Measurements from ENCODE around the gene XAB2. TPM values are rescaled to one million over a fixed set of nuclear protein-coding genes. Genes with fewer than 3 reads are reported as not detected.

Gene XAB2
- total RNA-seq, 1 donor from 2014 or later, result 32.8 TPM

DNA sequence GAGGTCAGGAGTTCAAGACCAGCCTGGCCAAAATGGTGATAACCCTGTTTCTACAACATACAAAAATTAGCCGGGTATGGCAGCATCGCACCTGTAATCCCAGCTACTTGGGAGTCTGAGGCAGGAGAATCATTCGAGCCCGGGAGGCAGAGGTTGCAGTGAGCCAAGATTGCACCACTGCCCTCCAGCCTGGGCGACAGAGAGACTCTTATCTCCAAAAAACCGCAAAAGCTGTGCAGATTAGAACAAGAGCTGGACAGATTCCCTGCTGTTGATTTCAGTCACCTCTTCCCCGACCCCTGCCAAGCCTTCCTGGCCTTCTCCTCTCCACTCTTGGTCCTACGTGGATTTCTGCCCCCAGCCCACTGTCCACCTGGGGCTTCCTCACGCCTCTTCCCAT is 25.4 kb downstream of the XAB2 start:
- no peaks in the 10 kb centered on the region for H3K4me1 Mint-ChIP-seq (ENCODE audit: low read depth, unreplicated experiment)

DNA sequence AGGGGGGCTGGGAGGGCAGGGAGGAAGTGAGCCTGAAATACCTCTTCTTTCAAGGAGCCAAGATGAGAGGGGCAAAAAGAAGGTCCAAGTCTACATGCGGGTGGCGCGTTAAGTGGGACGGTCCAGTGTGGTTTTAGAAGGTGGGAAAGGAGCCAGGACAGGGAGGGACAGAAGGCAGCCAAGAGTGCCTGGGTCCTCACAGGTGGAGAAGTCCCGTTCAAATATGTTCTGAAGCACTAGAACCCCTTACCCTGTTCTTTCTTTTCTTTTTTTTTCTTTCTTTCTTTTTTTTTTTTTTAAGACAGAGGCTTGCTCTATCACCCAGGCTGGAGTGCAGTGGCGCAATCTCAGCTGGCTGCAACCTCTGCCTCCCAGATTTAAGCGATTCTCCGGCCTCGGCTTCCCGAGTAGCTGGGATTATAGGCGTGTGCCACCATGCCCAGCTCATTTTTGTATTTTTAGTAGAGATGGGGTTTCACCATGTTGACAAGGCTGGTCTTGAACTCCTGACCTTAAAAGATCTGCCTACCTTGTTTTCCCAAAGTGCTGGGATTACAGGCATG is 26.3 kb downstream of the XAB2 start:
- no peaks in the 10 kb centered on the region for H3K36me3 Mint-ChIP-seq (ENCODE audit: unreplicated experiment)
- TF ChIP-seq, protein P1, sequence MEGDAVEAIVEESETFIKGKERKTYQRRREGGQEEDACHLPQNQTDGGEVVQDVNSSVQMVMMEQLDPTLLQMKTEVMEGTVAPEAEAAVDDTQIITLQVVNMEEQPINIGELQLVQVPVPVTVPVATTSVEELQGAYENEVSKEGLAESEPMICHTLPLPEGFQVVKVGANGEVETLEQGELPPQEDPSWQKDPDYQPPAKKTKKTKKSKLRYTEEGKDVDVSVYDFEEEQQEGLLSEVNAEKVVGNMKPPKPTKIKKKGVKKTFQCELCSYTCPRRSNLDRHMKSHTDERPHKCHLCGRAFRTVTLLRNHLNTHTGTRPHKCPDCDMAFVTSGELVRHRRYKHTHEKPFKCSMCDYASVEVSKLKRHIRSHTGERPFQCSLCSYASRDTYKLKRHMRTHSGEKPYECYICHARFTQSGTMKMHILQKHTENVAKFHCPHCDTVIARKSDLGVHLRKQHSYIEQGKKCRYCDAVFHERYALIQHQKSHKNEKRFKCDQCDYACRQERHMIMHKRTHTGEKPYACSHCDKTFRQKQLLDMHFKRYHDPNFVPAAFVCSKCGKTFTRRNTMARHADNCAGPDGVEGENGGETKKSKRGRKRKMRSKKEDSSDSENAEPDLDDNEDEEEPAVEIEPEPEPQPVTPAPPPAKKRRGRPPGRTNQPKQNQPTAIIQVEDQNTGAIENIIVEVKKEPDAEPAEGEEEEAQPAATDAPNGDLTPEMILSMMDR (IDR thresholded peaks at IDR 0.05; ENCODE audit: partially characterized antibody, unreplicated experiment), result no peak
- no peak overlapping the region for H3K27ac Mint-ChIP-seq (ENCODE audit: unreplicated experiment)
- H3K4me3 Mint-ChIP-seq (ENCODE audit: unreplicated experiment), result no peak overlapping the region
- DNase-seq, result no peak
- peaks cover 4% of the 10 kb centered on the region for H3K9me3 Mint-ChIP-seq (ENCODE audit: unreplicated experiment)
- H3K4me1 Mint-ChIP-seq (ENCODE audit: low read depth, unreplicated experiment), result peaks cover under 1% of the 10 kb centered on the region
- peaks cover 10% of the 10 kb centered on the region for H3K27me3 Mint-ChIP-seq (ENCODE audit: unreplicated experiment)

More for the DNA sequence above, 25.4 kb downstream of the XAB2 start:
- DNase-seq, result no peak
- H3K9me3 Mint-ChIP-seq (ENCODE audit: unreplicated experiment), result peaks cover 4% of the 10 kb centered on the region
- H3K27me3 Mint-ChIP-seq (ENCODE audit: unreplicated experiment), result peaks cover 13% of the 10 kb centered on the region
- no peak overlapping the region for H3K27ac Mint-ChIP-seq (ENCODE audit: unreplicated experiment)
- H3K36me3 Mint-ChIP-seq (ENCODE audit: unreplicated experiment), result no peaks in the 10 kb centered on the region
- TF ChIP-seq, protein P1 (IDR thresholded peaks at IDR 0.05; ENCODE audit: partially characterized antibody, unreplicated experiment), result no peak
- H3K4me3 Mint-ChIP-seq (ENCODE audit: unreplicated experiment), result no peak overlapping the region

DNA sequence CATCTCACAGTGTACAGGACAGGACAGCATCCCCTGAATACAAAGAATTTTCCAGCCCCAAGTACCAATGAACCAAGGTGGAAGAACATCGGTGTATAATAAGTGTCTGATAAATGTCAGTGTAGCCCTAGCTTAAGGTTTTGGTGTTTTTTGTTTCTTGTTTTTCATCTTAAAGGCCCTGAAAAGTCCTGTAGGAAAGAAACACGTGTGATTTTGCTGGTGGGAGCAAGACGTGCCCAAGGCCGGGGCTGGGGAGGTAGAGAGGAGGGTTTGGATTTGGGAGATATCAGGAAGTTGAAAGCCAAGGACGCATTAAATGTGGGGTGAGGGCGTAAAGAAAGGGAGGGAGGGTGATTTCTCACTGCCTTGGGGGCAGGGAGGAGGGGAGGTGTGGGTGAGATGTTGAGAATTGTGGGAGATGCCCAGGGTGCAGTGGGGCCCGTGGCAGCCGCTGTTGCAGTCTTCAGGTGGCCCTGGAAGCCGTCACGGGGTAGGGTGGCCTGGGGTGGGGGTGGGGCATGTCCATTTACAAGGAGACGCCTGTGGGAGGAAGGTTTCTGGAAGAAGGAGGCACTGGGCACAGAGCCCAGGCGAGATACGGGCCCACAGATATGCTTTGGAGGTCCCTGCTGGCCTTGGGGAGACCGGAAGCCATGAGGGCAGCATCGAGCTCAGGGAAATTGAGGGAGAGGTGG is 27.0 kb downstream of the XAB2 start:
- no peak overlapping the region for H3K27ac Mint-ChIP-seq (ENCODE audit: unreplicated experiment)
- H3K36me3 Mint-ChIP-seq (ENCODE audit: unreplicated experiment), result no peaks in the 10 kb centered on the region
- TF ChIP-seq, protein P1 (IDR thresholded peaks at IDR 0.05; ENCODE audit: partially characterized antibody, unreplicated experiment), result no peak
- DNase-seq, result no peak
- H3K27me3 Mint-ChIP-seq (ENCODE audit: unreplicated experiment), result peaks cover 10% of the 10 kb centered on the region
- no peak overlapping the region for H3K4me3 Mint-ChIP-seq (ENCODE audit: unreplicated experiment)
- peaks cover 4% of the 10 kb centered on the region for H3K9me3 Mint-ChIP-seq (ENCODE audit: unreplicated experiment)
- peaks cover 6% of the 10 kb centered on the region for H3K4me1 Mint-ChIP-seq (ENCODE audit: low read depth, unreplicated experiment)

DNA sequence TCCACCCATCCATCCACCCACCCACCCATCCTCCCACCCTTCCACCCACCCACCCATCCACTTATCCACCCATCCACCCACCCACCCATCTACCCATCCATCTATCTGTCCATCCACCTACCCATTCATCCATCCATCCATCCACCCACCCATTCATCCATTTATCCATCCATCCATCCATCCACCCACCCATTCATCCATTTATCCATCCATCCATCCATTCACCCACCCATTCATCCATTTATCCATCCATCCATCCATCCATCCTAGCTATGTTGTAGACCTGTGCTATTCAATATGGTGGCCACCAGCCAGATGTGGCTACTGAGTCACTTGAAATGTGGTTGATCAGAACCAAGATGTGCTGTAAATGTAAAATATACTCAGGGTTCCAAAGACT is 28.6 kb downstream of the XAB2 start:
- Mint-ChIP-seq H3K36me3 (ENCODE audit: unreplicated experiment) (no peaks in the 10 kb centered on the region), H3K27me3 (ENCODE audit: unreplicated experiment) (peaks cover 11% of the 10 kb centered on the region), H3K4me1 (ENCODE audit: low read depth, unreplicated experiment) (peaks cover 6% of the 10 kb centered on the region), H3K9me3 (ENCODE audit: unreplicated experiment) (peaks cover 3% of the 10 kb centered on the region), H3K4me3 (ENCODE audit: unreplicated experiment) (no peak overlapping the region), H3K27ac (ENCODE audit: unreplicated experiment) (no peak overlapping the region)
- TF ChIP-seq, protein P1 (IDR thresholded peaks at IDR 0.05; ENCODE audit: partially characterized antibody, unreplicated experiment), result no peak
- no peak for DNase-seq

DNA sequence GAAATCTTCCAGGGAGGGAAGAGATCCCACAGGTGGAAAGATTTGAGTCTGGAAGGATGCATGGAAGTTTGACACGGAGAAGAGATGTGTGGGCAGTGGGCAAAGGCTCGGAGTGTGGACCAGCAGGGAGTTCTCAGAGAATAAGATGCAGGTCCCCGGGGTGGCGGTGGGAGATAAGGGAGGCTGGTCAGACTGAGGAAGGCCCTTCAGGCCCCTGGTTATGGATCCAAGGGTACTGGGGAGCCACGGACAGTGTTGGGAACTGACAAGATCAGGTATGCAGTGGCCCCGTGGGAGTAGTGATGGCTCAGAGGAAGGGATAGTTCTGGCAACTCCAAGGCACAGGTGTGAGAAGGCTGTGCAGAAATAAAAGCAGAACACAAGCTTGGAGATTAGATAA is 31.2 kb downstream of the XAB2 start:
- H3K4me1 Mint-ChIP-seq (ENCODE audit: low read depth, unreplicated experiment), result peaks cover 9% of the 10 kb centered on the region
- H3K36me3 Mint-ChIP-seq (ENCODE audit: unreplicated experiment), result no peaks in the 10 kb centered on the region
- H3K27ac Mint-ChIP-seq (ENCODE audit: unreplicated experiment), result no peak overlapping the region
- TF ChIP-seq, protein P1 (IDR thresholded peaks at IDR 0.05; ENCODE audit: partially characterized antibody, unreplicated experiment), result no peak
- H3K9me3 Mint-ChIP-seq (ENCODE audit: unreplicated experiment), result peaks cover 6% of the 10 kb centered on the region
- peak overlapping the region; percentile 84 for H3K4me3 Mint-ChIP-seq (ENCODE audit: unreplicated experiment)
- no peak for DNase-seq
- peaks cover 20% of the 10 kb centered on the region for H3K27me3 Mint-ChIP-seq (ENCODE audit: unreplicated experiment)
